ENCODE data around the gene ATF4.

ATF4 gene

DNA sequence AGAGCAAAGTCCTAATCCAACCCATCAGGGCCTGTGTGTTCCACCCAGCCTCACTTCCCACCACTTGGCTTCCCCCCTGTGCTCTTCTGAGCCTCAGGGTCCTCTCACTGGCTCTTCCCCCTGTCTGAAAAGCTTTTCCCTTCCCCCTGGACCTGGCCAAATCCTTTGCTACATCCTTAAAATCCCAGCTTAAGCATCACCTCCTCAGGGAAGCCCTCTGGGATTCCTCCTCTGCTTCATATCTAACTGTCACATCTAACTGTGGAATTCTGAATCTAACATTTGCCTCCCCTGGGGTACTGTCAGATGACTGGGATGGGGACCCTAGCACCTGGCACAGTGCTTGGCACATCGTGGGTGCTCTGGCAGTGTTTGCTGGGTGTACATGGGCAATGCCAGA is 51.2 kb downstream of the ATF4 start:
- TF ChIP-seq TAF1 (IDR thresholded peaks at IDR 0.05; ENCODE audit: borderline replicate concordance, insufficient read depth, low read length) = no peak
- no peak for TF ChIP-seq FOXP2 (optimal IDR thresholded peaks at IDR 0.05; ENCODE audit: borderline replicate concordance, extremely low read depth, extremely low read length, insufficient read depth)
- TF ChIP-seq, protein P1, sequence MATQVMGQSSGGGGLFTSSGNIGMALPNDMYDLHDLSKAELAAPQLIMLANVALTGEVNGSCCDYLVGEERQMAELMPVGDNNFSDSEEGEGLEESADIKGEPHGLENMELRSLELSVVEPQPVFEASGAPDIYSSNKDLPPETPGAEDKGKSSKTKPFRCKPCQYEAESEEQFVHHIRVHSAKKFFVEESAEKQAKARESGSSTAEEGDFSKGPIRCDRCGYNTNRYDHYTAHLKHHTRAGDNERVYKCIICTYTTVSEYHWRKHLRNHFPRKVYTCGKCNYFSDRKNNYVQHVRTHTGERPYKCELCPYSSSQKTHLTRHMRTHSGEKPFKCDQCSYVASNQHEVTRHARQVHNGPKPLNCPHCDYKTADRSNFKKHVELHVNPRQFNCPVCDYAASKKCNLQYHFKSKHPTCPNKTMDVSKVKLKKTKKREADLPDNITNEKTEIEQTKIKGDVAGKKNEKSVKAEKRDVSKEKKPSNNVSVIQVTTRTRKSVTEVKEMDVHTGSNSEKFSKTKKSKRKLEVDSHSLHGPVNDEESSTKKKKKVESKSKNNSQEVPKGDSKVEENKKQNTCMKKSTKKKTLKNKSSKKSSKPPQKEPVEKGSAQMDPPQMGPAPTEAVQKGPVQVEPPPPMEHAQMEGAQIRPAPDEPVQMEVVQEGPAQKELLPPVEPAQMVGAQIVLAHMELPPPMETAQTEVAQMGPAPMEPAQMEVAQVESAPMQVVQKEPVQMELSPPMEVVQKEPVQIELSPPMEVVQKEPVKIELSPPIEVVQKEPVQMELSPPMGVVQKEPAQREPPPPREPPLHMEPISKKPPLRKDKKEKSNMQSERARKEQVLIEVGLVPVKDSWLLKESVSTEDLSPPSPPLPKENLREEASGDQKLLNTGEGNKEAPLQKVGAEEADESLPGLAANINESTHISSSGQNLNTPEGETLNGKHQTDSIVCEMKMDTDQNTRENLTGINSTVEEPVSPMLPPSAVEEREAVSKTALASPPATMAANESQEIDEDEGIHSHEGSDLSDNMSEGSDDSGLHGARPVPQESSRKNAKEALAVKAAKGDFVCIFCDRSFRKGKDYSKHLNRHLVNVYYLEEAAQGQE (IDR thresholded peaks at IDR 0.05; ENCODE audit: insufficient read depth in 1 of 2, low read depth in 2 of 2, low read length in 2 of 2) = no peak
- TF ChIP-seq POLR2AphosphoS5 (IDR thresholded peaks at IDR 0.05; ENCODE audit: low read depth, low read length) = no peak
- no peak for TF ChIP-seq SIN3A (IDR thresholded peaks at IDR 0.05; ENCODE audit: borderline replicate concordance, insufficient read depth, low read length)
